GM12878 (cell line): ENCODE measurements around the gene C1orf115.
"Not testable (repeated sequence)": the region's sequence is repeated elsewhere in the genome, so short reads cannot be mapped to it uniquely, and the experiment has no call there.

Experiments used
- CHD1 ChIP-seq: IDR thresholded peaks from 2 replicates; pipeline ENCODE4 v1.6.1; 2012; ENCODE audit warnings: low read depth, low read length, improper control_type of control experiment
- CTCF ChIP-seq, 3 experiments: IDR thresholded peaks in 2 of 3; conservative IDR thresholded peaks in 1 of 3; 2 replicates each; pipeline ENCODE4 v1.5.1; 2011; ENCODE audit warnings: low read depth in 3 of 3, low read length in 3 of 3, mild to moderate bottlenecking in 3 of 3, control low read depth in 2 of 3, moderate library complexity in 2 of 3, inconsistent platforms in 1 of 3, mixed read lengths in 1 of 3; ENCODE audit not compliant: control insufficient read depth in 2 of 3, insufficient read depth in 1 of 3; ENCODE audit errors: extremely low read depth in 1 of 3
- CUX1 ChIP-seq: IDR thresholded peaks from 2 replicates; pipeline ENCODE4 v1.6.1; 2012; ENCODE audit warnings: improper control_type of control experiment, low read depth, low read length; ENCODE audit not compliant: insufficient replicate concordance
- JUNB ChIP-seq: IDR thresholded peaks from 2 replicates; pipeline ENCODE4 v1.6.1; 2016; ENCODE audit warnings: antibody characterized with exemption, mild to moderate bottlenecking
- MTA2 ChIP-seq: fragments of 450-650 bp; IDR thresholded peaks from 2 replicates; pipeline ENCODE4 v1.6.1; 2016; ENCODE audit warnings: low read depth, mild to moderate bottlenecking, moderate library complexity
- NFXL1 ChIP-seq: fragments of 450-650 bp; IDR thresholded peaks from 2 replicates; pipeline ENCODE4 v1.6.1; 2017; ENCODE audit warnings: antibody characterized with exemption, mild to moderate bottlenecking, borderline replicate concordance
- POLR2A ChIP-seq: IDR thresholded peaks from 2 replicates; pipeline ENCODE4 v1.6.1; 2011; ENCODE audit warnings: low read depth, mild to moderate bottlenecking, low read length
- POU2F2 ChIP-seq: IDR thresholded peaks from 3 replicates; pipeline ENCODE4 v1.6.1; 2011; ENCODE audit warnings: low read depth, mild to moderate bottlenecking, low read length, borderline replicate concordance
- RAD21 ChIP-seq: IDR thresholded peaks from 2 replicates; pipeline ENCODE4 v1.6.1; 2011; ENCODE audit warnings: mild to moderate bottlenecking, low read depth, low read length, moderate library complexity; ENCODE audit not compliant: insufficient read depth
- REST ChIP-seq: IDR thresholded peaks from 2 replicates; pipeline ENCODE4 v1.6.1; 2012; ENCODE audit warnings: mild to moderate bottlenecking, low read depth, low read length
- TAF1 ChIP-seq: IDR thresholded peaks from 2 replicates; pipeline ENCODE4 v1.6.1; 2011; ENCODE audit warnings: mild to moderate bottlenecking, low read depth, low read length, borderline replicate concordance
- TCF7 ChIP-seq: IDR thresholded peaks from 2 replicates; pipeline ENCODE4 v1.6.1; 2014; ENCODE audit warnings: antibody characterized with exemption, borderline replicate concordance
- ZNF274 ChIP-seq: IDR thresholded peaks from one replicate; pipeline ENCODE4 v1.8.0; 2011; ENCODE audit not compliant: insufficient read length, insufficient read depth
- ZNF384 ChIP-seq: IDR thresholded peaks from 2 replicates; pipeline ENCODE4 v1.6.1; 2012; ENCODE audit warnings: low read depth, mild to moderate bottlenecking, low read length, improper control_type of control experiment, borderline replicate concordance

GRCh38 chr1:220715986-220716385 is 25.8 kb downstream of the C1orf115 start:
- TF ChIP-seq POU2F2; RAD21; TAF1; MTA2; NFXL1; ZNF274; CUX1; ZNF384; CHD1; TCF7; JUNB; CTCF (IDR thresholded peaks at IDR 0.05 in 2 of 3, conservative IDR thresholded peaks at IDR 0.05 in 1 of 3; ENCODE audit: control insufficient read depth in 2 of 3, extremely low read depth in 1 of 3, insufficient read depth in 1 of 3, low read depth in 3 of 3, low read length in 3 of 3); POLR2A; REST: not testable (repeated sequence)
